IMR-90 (cell line): ENCODE data around the gene EXOC8. TPM values are rescaled to one million over a fixed set of nuclear protein-coding genes. Genes with fewer than 3 reads are reported as not detected.

Source experiments
- ATAC-seq: fragments of 200-7000 bp; cut with Tn5 transposase; 2 replicates; pipeline ENCODE4 v1.9.1; 2020; ENCODE audit warnings: low read depth, mild to moderate bottlenecking, moderate library complexity
- BruUV-seq: library from RNA; stranded (reverse); fragments of 400-500 nt; replicated peaks from 2 replicates; lab custom pipeline; 2021; lab: Mats Ljungman, UMichigan
- CTCF ChIA-PET: fragments of 300-600 bp; formaldehyde crosslinking; extraction: SDS; loops from one replicate; lab custom pipeline; 2021; ENCODE audit warnings: antibody characterized with exemption; lab: Yijun Ruan, JAX
- POLR2A ChIA-PET: fragments of 300-600 bp; sonication (Branson Sonifier 250); formaldehyde crosslinking; loops from one replicate; lab custom pipeline; 2022; ENCODE audit warnings: antibody characterized with exemption; ENCODE audit not compliant: unreplicated experiment; lab: Charles Lee
- DNase-seq: peaks from one replicate; pipeline ENCODE4 v3.0.0; 2013
- H2AFZ ChIP-seq: replicated peaks from 2 replicates; pipeline ENCODE3; 2013; ENCODE audit warnings: low read length, mild to moderate bottlenecking; ENCODE audit not compliant: poor library complexity
- H2AK5ac ChIP-seq: 2 replicates; pipeline ENCODE4 v1.6.1; 2013; ENCODE audit warnings: low read depth, low read length, inconsistent platforms
- H2AK9ac ChIP-seq: replicated peaks from 2 replicates; pipeline ENCODE3; 2013; ENCODE audit warnings: mild to moderate bottlenecking, low read depth, low read length, moderate library complexity; ENCODE audit not compliant: poor library complexity
- H2BK120ac ChIP-seq: 2 replicates; pipeline ENCODE4 v1.6.1; 2013; ENCODE audit warnings: low read depth, low read length, inconsistent platforms
- H2BK15ac ChIP-seq: 3 replicates; pipeline ENCODE4 v1.6.1; 2013; ENCODE audit warnings: low read depth, low read length, inconsistent platforms
- H2BK20ac ChIP-seq: 2 replicates; pipeline ENCODE4 v1.6.1; 2013; ENCODE audit warnings: low read depth, mild to moderate bottlenecking, inconsistent platforms, low read length, moderate library complexity
- H2BK5ac ChIP-seq: 2 replicates; pipeline ENCODE4 v1.6.1; 2013; ENCODE audit warnings: mild to moderate bottlenecking, low read depth, low read length, inconsistent platforms; ENCODE audit not compliant: poor library complexity, severe bottlenecking
- H3K14ac ChIP-seq: replicated peaks from 2 replicates; pipeline ENCODE4 v1.6.1; 2013; ENCODE audit warnings: low read depth, low read length, inconsistent platforms
- H3K18ac ChIP-seq: 2 replicates; pipeline ENCODE4 v1.6.1; 2013; ENCODE audit warnings: low read depth, low read length, control low read depth
- H3K23ac ChIP-seq: 2 replicates; pipeline ENCODE4 v1.6.1; 2013; ENCODE audit warnings: low read depth, low read length, inconsistent platforms
- H3K27ac ChIP-seq: 2 replicates; pipeline ENCODE4 v1.5.1; 2013; ENCODE audit warnings: mild to moderate bottlenecking, control low read depth, low read length; ENCODE audit not compliant: insufficient read depth
- H3K27me3 ChIP-seq: 2 replicates; pipeline ENCODE4 v1.6.1; 2013; ENCODE audit warnings: low read length; ENCODE audit not compliant: control insufficient read depth, insufficient read depth
- H3K36me3 ChIP-seq: 2 replicates; pipeline ENCODE4 v1.6.1; 2013; ENCODE audit warnings: low read length, mixed read lengths; ENCODE audit not compliant: control insufficient read depth, insufficient read depth
- H3K4ac ChIP-seq: 2 replicates; pipeline ENCODE4 v1.6.1; 2013; ENCODE audit warnings: low read depth, low read length, inconsistent platforms
- H3K4me1 ChIP-seq: 2 replicates; pipeline ENCODE4 v1.6.1; 2013; ENCODE audit warnings: low read length, mixed read lengths; ENCODE audit not compliant: control insufficient read depth, insufficient read depth
- H3K4me2 ChIP-seq: 2 replicates; pipeline ENCODE4 v1.6.1; 2013; ENCODE audit warnings: low read depth, mild to moderate bottlenecking, control low read depth, low read length, moderate library complexity
- H3K4me3 ChIP-seq: 2 replicates; pipeline ENCODE4 v1.5.1; 2013; ENCODE audit warnings: low read depth, mild to moderate bottlenecking, control low read depth, low read length, moderate library complexity; ENCODE audit not compliant: insufficient read depth
- H3K56ac ChIP-seq: 2 replicates; pipeline ENCODE4 v1.6.1; 2013; ENCODE audit warnings: low read length, inconsistent platforms; ENCODE audit not compliant: insufficient read depth; ENCODE audit errors: extremely low read depth
- H3K79me1 ChIP-seq, 2 experiments: 2 replicates each; pipeline ENCODE4 v1.6.1; 2013; ENCODE audit warnings: low read length in 2 of 2, inconsistent platforms in 1 of 2, low read depth in 1 of 2
- H3K9ac ChIP-seq: 2 replicates; pipeline ENCODE4 v1.6.1; 2013; ENCODE audit warnings: low read depth, low read length, control low read depth
- H3K9me1 ChIP-seq: 2 replicates; pipeline ENCODE4 v1.6.1; 2013; ENCODE audit warnings: low read length, inconsistent platforms; ENCODE audit not compliant: insufficient read depth
- H3K9me3 ChIP-seq: 2 replicates; pipeline ENCODE4 v1.6.1; 2013; ENCODE audit warnings: low read length; ENCODE audit not compliant: control insufficient read depth, insufficient read depth
- H4K20me1 ChIP-seq: 2 replicates; pipeline ENCODE4 v1.6.1; 2013; ENCODE audit warnings: low read length, inconsistent platforms; ENCODE audit not compliant: insufficient read depth
- H4K5ac ChIP-seq: 2 replicates; pipeline ENCODE4 v1.6.1; 2013; ENCODE audit warnings: mild to moderate bottlenecking, low read depth, low read length, control low read depth
- H4K8ac ChIP-seq, 2 experiments: 2 replicates each; pipeline ENCODE4 v1.6.1; 2013; ENCODE audit warnings: low read depth in 2 of 2, low read length in 2 of 2, control low read depth in 1 of 2, inconsistent platforms in 1 of 2
- H4K91ac ChIP-seq: 2 replicates; pipeline ENCODE4 v1.6.1; 2013; ENCODE audit warnings: low read depth, low read length, inconsistent platforms; ENCODE audit not compliant: insufficient read depth
- SMC3 ChIP-seq: fragments of 150-350 bp; IDR thresholded peaks from 2 replicates; pipeline ENCODE4 v1.6.1; 2016; ENCODE audit warnings: low read depth, mild to moderate bottlenecking, antibody characterized with exemption, low read length, moderate library complexity
- WGBS, 2 experiments: methylation state at CpG; one replicate each; pipeline versions ENCODE4 v1.1.5 to v1.1.7; 2013; ENCODE audit warnings: missing lambda C conversion rate in 2 of 2; ENCODE audit not compliant: insufficient read length in 1 of 2; ENCODE audit errors: extremely low coverage in 2 of 2; 5-methylcytosine and 5-hydroxymethylcytosine counted together
- dilution Hi-C: fragments of 300-500 bp; cut with HindIII; formaldehyde crosslinking; loops from one replicate; pipeline ENCODE4 v1.14.3; 2018; ENCODE audit warnings: low sequenced_read_pairs; ENCODE audit not compliant: unreplicated experiment
- in situ Hi-C: fragments of 300-500 bp; cut with MboI; formaldehyde crosslinking; loops from 3 replicates; pipeline ENCODE4 v1.14.3; 2019; ENCODE audit warnings: low sequenced_read_pairs, inconsistent platforms, mixed read lengths
- intact Hi-C: fragments of 100-400 bp; cut with micrococcal nuclease; formaldehyde crosslinking; loops from 2 replicates; pipeline ENCODE4 v1.10.0; 2022
- polyA plus RNA-seq, 3 experiments: library from polyadenylated mRNA; depleted of rRNA; stranded (reverse); fragments of >200 nt; gene quantifications; 2 replicates each; pipeline ENCODE4 v1.2.3, GENCODE V29; 2012; ENCODE audit warnings: low replicate concordance in 1 of 3
- total RNA-seq: library from RNA; depleted of rRNA; stranded (reverse); fragments of >200 nt; gene quantifications from 2 replicates; pipeline ENCODE4 v1.2.3, GENCODE V29; 2012

The EXOC8 gene
- total and polyA plus RNA-seq, 2 of the 4 experiments (the other 2 are of a cell fraction) = 2.6 to 11.5 TPM

- in situ Hi-C loops = no loop called here
- no peak overlapping the region for H3K4ac ChIP-seq
- H4K20me1 ChIP-seq = no peaks in the 10 kb centered on the region
- no peak overlapping the region for H3K4me3 ChIP-seq
- dilution Hi-C loops = no loop called here
- no peak overlapping the region for H4K8ac ChIP-seq
- H3K9me1 ChIP-seq = no peaks in the 10 kb centered on the region
- no peaks in the 10 kb centered on the region; the same call in 1 of the 2 replicates for H3K9me3 ChIP-seq
- no TSS peak for BruUV-seq
- no peak overlapping the region for H2AK9ac ChIP-seq
- no peak overlapping the region for H3K18ac ChIP-seq
- H3K14ac ChIP-seq = no peak overlapping the region
- ATAC-seq = no peak
- no peaks in the 10 kb centered on the region for H3K79me1 ChIP-seq
- H3K4me1 ChIP-seq = no peaks in the 10 kb centered on the region
- H4K91ac ChIP-seq = no peak overlapping the region
- intact Hi-C loops = no loop called here
- ChIA-PET CTCF (interaction anchor here (0.6 kb wide), 1 partner anchor 213 kb away, joined by 5 read pairs; no protein-coding TSS in a partner anchor), POLR2A (no interaction called here)
- H3K4me2 ChIP-seq = no peak overlapping the region
- H2BK5ac ChIP-seq = no peak overlapping the region
- TF ChIP-seq SMC3 = no peak
- no peak overlapping the region for H2BK15ac ChIP-seq
- no peak overlapping the region for H3K56ac ChIP-seq
- H3K23ac ChIP-seq = no peak overlapping the region
- WGBS, 2 experiments = 87% methylated on average over 5 of the region's 9 CpGs; no CpG with 5 or more reads in 1 of the 2 experiments
- H2BK20ac ChIP-seq = no peak overlapping the region
- no peak overlapping the region for H2AK5ac ChIP-seq
- H3K27ac ChIP-seq = no peak overlapping the region
- H3K36me3 ChIP-seq = no peaks in the 10 kb centered on the region
- DNase-seq = no peak
- no peak overlapping the region for H3K9ac ChIP-seq
- no peak overlapping the region for H2AFZ ChIP-seq
- no peaks in the 10 kb centered on the region for H3K27me3 ChIP-seq
- H4K5ac ChIP-seq = no peak overlapping the region
- no peak overlapping the region for H2BK120ac ChIP-seq
Measured at GRCh38 chr1:231319080-231319479, 18.6 kb downstream of the EXOC8 start.
